Natural killer cell (primary cell): Measurements from ENCODE around the gene USF2. TPM values are rescaled to one million over a fixed set of nuclear protein-coding genes. Genes with fewer than 3 reads are reported as not detected.

ENCODE experiments used
- ATAC-seq, 3 donors: fragments of 150-1000 bp in 2 of 3; fragments of 200-7000 bp in 1 of 3; cut with Tn5 transposase; 1 replicate in 1 of 3; 2 replicates in 2 of 3; pipeline ENCODE4 v1.10.0; 2021; ENCODE audit warnings: mild to moderate bottlenecking in 2 of 3, moderate library complexity in 2 of 3
- DNase-seq, 2 donors: peaks; one replicate each; pipeline versions ENCODE4 v3.0.0 to v3.0.0-alpha.2; 2013 to 2021; ENCODE audit warnings: mixed read lengths in 1 of 2
- H3K27ac ChIP-seq: one replicate; pipeline ENCODE4 v1.5.1; 2013; ENCODE audit warnings: mild to moderate bottlenecking, low read length
- H3K27me3 ChIP-seq: one replicate; pipeline ENCODE4 v1.6.1; 2013; ENCODE audit warnings: low read length; ENCODE audit not compliant: control insufficient read depth, insufficient read depth
- H3K36me3 ChIP-seq: one replicate; pipeline ENCODE4 v1.6.1; 2013; ENCODE audit warnings: low read length; ENCODE audit not compliant: control insufficient read depth, insufficient read depth
- H3K4me1 ChIP-seq: one replicate; pipeline ENCODE4 v1.6.1; 2013; ENCODE audit warnings: low read length; ENCODE audit not compliant: control insufficient read depth, insufficient read depth
- H3K4me3 ChIP-seq: one replicate; pipeline ENCODE4 v1.5.1; 2013; ENCODE audit warnings: low read length
- H3K9me3 ChIP-seq: one replicate; pipeline ENCODE4 v1.6.1; 2013; ENCODE audit warnings: low read length; ENCODE audit not compliant: control insufficient read depth, insufficient read depth
- H3K27ac Mint-ChIP-seq, 2 donors: one replicate each; pipeline ENCODE4 v1.8.0; 2022; ENCODE audit warnings: mild to moderate bottlenecking in 2 of 2, mixed read lengths in 2 of 2, moderate library complexity in 1 of 2
- H3K27me3 Mint-ChIP-seq, 2 donors: one replicate each; pipeline ENCODE4 v1.8.0; 2022; ENCODE audit warnings: low read depth in 2 of 2, mixed read lengths in 2 of 2
- H3K36me3 Mint-ChIP-seq: one replicate; pipeline ENCODE4 v1.8.0; 2022; ENCODE audit warnings: mixed read lengths
- H3K4me1 Mint-ChIP-seq, 2 donors: one replicate each; pipeline ENCODE4 v1.8.0; 2022; ENCODE audit warnings: mixed read lengths in 2 of 2
- H3K4me3 Mint-ChIP-seq: one replicate; pipeline ENCODE4 v1.8.0; 2022; ENCODE audit warnings: mild to moderate bottlenecking, moderate library complexity, mixed read lengths
- H3K9me3 Mint-ChIP-seq, 2 donors: one replicate each; pipeline ENCODE4 v1.8.0; 2022; ENCODE audit warnings: mixed read lengths in 2 of 2
- CTCF ChIP-seq: fragments of 200-600 bp; IDR thresholded peaks from one replicate; pipeline ENCODE4 v1.8.0; 2022; ENCODE audit warnings: antibody characterized with exemption
- WGBS: methylation state at CpG from one replicate; pipeline ENCODE4 v1.1.7; 2013; ENCODE audit warnings: missing lambda C conversion rate; ENCODE audit not compliant: insufficient coverage; 5-methylcytosine and 5-hydroxymethylcytosine counted together
- intact Hi-C: fragments of 100-400 bp; cut with micrococcal nuclease; formaldehyde crosslinking; loops from one replicate; pipeline ENCODE4 v1.14.2; 2022
- total RNA-seq, 4 donors: library from RNA; stranded (reverse); fragments of 120-200 nt in 1 of 4; gene quantifications; one replicate each; pipeline versions ENCODE4 v1.2.3 to v1.2.4, GENCODE V29; 2013 to 2022

The USF2 gene
- total RNA-seq, 3 donors from 2014 or later (not counting 1 experiment from before 2014, with no cell fraction given): 243 to 253 (median 250) TPM

DNA sequence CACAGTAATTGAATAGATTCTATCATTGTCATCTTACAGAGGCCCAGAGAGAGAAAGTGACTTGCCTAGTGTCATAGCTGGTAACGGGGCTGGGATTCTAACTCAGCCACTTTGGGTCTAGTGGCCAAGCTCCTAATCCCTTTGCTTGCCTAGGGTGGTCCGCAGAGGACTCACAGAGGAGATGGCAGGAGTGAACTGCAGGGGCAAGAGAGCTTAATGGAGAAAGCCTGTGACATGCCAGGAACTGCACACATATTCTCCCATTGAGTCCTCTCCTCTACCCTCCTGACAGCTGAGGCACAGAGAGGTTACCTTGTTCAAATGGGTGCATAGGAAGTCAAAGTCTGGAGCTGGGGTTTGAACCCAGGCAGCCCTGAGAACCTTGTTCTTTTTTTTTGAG is 17.3 kb upstream of the USF2 start:
- Mint-ChIP-seq H3K36me3 (no peaks in the 10 kb centered on the region), H3K4me1 (peaks cover 14 to 24% of the 10 kb centered on the region in 2 donors), H3K4me3 (no peak overlapping the region), H3K27me3 (peaks cover 24 to 25% of the 10 kb centered on the region in 2 donors), H3K9me3 (no peaks in the 10 kb centered on the region), H3K27ac (no peak overlapping the region)
- Histone ChIP-seq H3K27ac (no peak overlapping the region), H3K4me1 (peaks cover 30% of the 10 kb centered on the region), H3K36me3 (peaks cover 1% of the 10 kb centered on the region), H3K4me3 (no peak overlapping the region), H3K9me3 (no peaks in the 10 kb centered on the region), H3K27me3 (peaks cover 7% of the 10 kb centered on the region)
- 81% methylated on average over 2 of the region's 2 CpGs for WGBS
- ATAC-seq: no peak
- intact Hi-C loops: no loop called here
- TF ChIP-seq CTCF: no peak
- peak in 1 of 2 donors; percentile 10 for DNase-seq

- H3K4me1 ChIP-seq: peaks cover 17% of the 10 kb centered on the region
- peaks cover 2% of the 10 kb centered on the region for H3K27me3 ChIP-seq
- no peak overlapping the region for H3K27ac ChIP-seq
- Mint-ChIP-seq H3K27ac (no peak overlapping the region), H3K4me3 (no peak overlapping the region), H3K4me1 (peaks cover 4 to 13% of the 10 kb centered on the region in 2 donors), H3K27me3 (peaks cover 12 to 16% of the 10 kb centered on the region in 2 donors), H3K36me3 (no peaks in the 10 kb centered on the region), H3K9me3 (no peaks in the 10 kb centered on the region)
- 96% methylated on average over 9 of the region's 9 CpGs for WGBS
- no peak for ATAC-seq
- H3K36me3 ChIP-seq: peaks cover 1% of the 10 kb centered on the region
- DNase-seq: peak in 1 of 2 donors; percentile 6
- intact Hi-C loops: no loop called here
- H3K4me3 ChIP-seq: no peak overlapping the region
- H3K9me3 ChIP-seq: no peaks in the 10 kb centered on the region
- no peak for TF ChIP-seq CTCF
Observed at GRCh38 chr19:35253316-35254286, 15.2 kb upstream of the USF2 start.

DNA sequence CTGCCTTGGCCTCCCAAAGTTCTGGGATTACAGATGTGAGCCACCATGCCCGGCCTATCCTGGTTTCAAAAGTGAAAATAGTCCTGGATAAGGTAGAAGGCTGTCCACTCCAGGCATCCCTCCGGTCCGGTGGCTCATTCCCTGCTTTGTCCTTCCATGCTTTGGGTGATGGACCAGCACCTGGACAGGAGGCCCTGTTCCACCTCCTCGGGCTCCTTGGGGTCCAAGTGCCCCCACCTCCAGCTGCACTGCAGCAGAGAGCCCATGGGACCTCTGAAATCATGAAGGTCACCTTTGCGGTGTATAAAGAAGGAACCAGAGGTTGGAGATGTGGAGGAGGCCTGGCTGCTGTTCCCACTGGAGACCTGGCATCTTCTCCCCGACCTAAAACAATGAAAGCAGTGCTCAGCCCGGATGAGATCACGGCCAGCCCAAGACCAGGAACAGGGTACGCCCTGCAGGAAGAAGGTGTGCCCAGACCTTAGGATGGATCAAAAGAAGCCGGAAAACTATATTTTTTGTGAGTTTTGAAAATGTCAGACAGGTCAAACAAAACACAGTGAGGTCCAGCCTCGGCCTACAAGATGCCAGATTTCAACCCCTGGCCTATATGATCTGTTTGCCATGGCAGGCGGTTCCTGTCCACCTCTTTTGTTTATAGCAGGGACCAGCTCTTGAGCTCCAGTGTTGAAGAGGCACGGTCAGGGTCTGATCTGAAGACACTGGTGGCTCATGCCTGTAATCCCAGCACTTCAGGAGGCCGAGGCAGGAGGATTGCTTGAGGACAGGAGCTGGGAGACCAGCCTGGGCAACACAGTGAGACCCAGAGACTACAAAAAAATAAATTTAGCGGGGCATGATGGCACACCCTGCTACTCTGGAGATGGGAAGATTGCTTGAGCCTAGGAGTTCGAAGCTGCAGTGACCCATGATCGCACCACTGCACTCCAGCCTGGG is 14.1 kb upstream of the USF2 start:
- no peak overlapping the region for H3K27ac Mint-ChIP-seq
- Histone ChIP-seq H3K9me3 (no peaks in the 10 kb centered on the region), H3K4me1 (peaks cover 7% of the 10 kb centered on the region), H3K27me3 (no peaks in the 10 kb centered on the region), H3K36me3 (peaks cover 1% of the 10 kb centered on the region), H3K4me3 (no peak overlapping the region), H3K27ac (no peak overlapping the region)
- ATAC-seq (no peak), DNase-seq (peak in 1 of 2 donors; percentile 11)
- H3K36me3 Mint-ChIP-seq: no peaks in the 10 kb centered on the region
- 94% methylated on average over 17 of the region's 17 CpGs for WGBS
- no peaks in the 10 kb centered on the region for H3K9me3 Mint-ChIP-seq
- peaks cover 0 to 2% of the 10 kb centered on the region in 2 donors for H3K4me1 Mint-ChIP-seq
- H3K27me3 Mint-ChIP-seq: peaks cover 6 to 8% of the 10 kb centered on the region in 2 donors
- TF ChIP-seq CTCF: no peak
- H3K4me3 Mint-ChIP-seq: no peak overlapping the region
- intact Hi-C loops: no loop called here
